Neural cell (in vitro differentiated cells): ENCODE measurements around the gene SEC22A. TPM values are rescaled to one million over a fixed set of nuclear protein-coding genes. Genes with fewer than 3 reads are reported as not detected.

Source experiments
- H2AFZ ChIP-seq: fragments of 200-600, 300-800 bp; sonication (generic), shearing (Covaris generic); 2 replicates; pipeline ENCODE4 v1.6.0; 2014; ENCODE audit warnings: low read depth, mild to moderate bottlenecking, antibody characterized with exemption, low read length, moderate library complexity
- H3F3A ChIP-seq: fragments of 200-600 bp; shearing (Covaris generic); 2 replicates; pipeline ENCODE4 v1.6.1; 2016; ENCODE audit warnings: mild to moderate bottlenecking, moderate library complexity, mixed read lengths, antibody characterized with exemption, low read length; ENCODE audit not compliant: insufficient read depth, poor library complexity, severe bottlenecking
- H3K27ac ChIP-seq: fragments of 200-600, 300-800 bp; sonication (generic), shearing (Covaris generic); 2 replicates; pipeline ENCODE4 v1.5.1; 2014; ENCODE audit warnings: mild to moderate bottlenecking, low read length, moderate library complexity
- H3K27me3 ChIP-seq: fragments of 300-800, 200-600 bp; sonication (generic), shearing (Covaris generic); 2 replicates; pipeline ENCODE4 v1.6.0; 2014; ENCODE audit warnings: mild to moderate bottlenecking, low read depth, low read length, moderate library complexity; ENCODE audit not compliant: insufficient read depth
- H3K36me3 ChIP-seq: fragments of 300-800, 200-600 bp; sonication (generic), shearing (Covaris generic); 2 replicates; pipeline ENCODE4 v1.5.1; 2014; ENCODE audit warnings: mild to moderate bottlenecking, antibody characterized with exemption, low read length, moderate library complexity; ENCODE audit not compliant: insufficient read depth
- H3K4me2 ChIP-seq: fragments of 300-800, 200-600 bp; sonication (generic), shearing (Covaris generic); 2 replicates; pipeline ENCODE4 v1.6.0; 2014; ENCODE audit warnings: mild to moderate bottlenecking, low read length
- H3K4me3 ChIP-seq: fragments of 300-800, 200-600 bp; sonication (generic), shearing (Covaris generic); 2 replicates; pipeline ENCODE4 v1.5.1; 2014; ENCODE audit warnings: mild to moderate bottlenecking, low read length, moderate library complexity
- H3K79me2 ChIP-seq: fragments of 200-600 bp; shearing (Covaris generic); replicated peaks from 2 replicates; pipeline ENCODE4 v1.6.0; 2014; ENCODE audit warnings: mild to moderate bottlenecking, low read length, moderate library complexity; ENCODE audit not compliant: insufficient read depth
- H3K9ac ChIP-seq: fragments of 300-800, 200-600 bp; sonication (generic), shearing (Covaris generic); 2 replicates; pipeline ENCODE4 v1.6.1; 2016; ENCODE audit warnings: mild to moderate bottlenecking, low read length, mixed read lengths
- H3K9me2 ChIP-seq: fragments of 200-600 bp; shearing (Covaris generic); 2 replicates; pipeline ENCODE4 v1.6.1; 2016; ENCODE audit warnings: mild to moderate bottlenecking, low read length, mixed read lengths; ENCODE audit not compliant: insufficient read depth
- H3K9me3 ChIP-seq: fragments of 200-600, 300-800 bp; sonication (generic), shearing (Covaris generic); 2 replicates; pipeline ENCODE4 v1.6.1; 2016; ENCODE audit warnings: mild to moderate bottlenecking, mixed run types, low read length, moderate library complexity, mixed read lengths
- H4K20me1 ChIP-seq: fragments of 200-600 bp; shearing (Covaris generic); 2 replicates; pipeline ENCODE4 v1.6.1; 2016; ENCODE audit warnings: mild to moderate bottlenecking, mixed run types; ENCODE audit not compliant: insufficient read depth
- EP300 ChIP-seq: fragments of 450-650 bp; conservative IDR thresholded peaks from 2 replicates; pipeline ENCODE4 v1.6.1; 2014; ENCODE audit warnings: antibody characterized with exemption, mild to moderate bottlenecking, moderate library complexity; ENCODE audit not compliant: poor library complexity, severe bottlenecking
- EZH2 ChIP-seq: fragments of 200-600, 300-800 bp; shearing (Covaris generic), sonication (generic); IDR thresholded peaks from 2 replicates; pipeline ENCODE4 v1.6.1; 2014; ENCODE audit warnings: antibody characterized with exemption, low read length, borderline replicate concordance, mild to moderate bottlenecking; ENCODE audit not compliant: insufficient read depth, poor library complexity, severe bottlenecking
- MXI1 ChIP-seq: fragments of 450-650 bp; conservative IDR thresholded peaks from 2 replicates; pipeline ENCODE4 v1.6.1; 2014; ENCODE audit warnings: antibody characterized with exemption, mild to moderate bottlenecking; ENCODE audit not compliant: poor library complexity, severe bottlenecking
- POLR2AphosphoS5 ChIP-seq: IDR thresholded peaks from 2 replicates; pipeline ENCODE4 v1.6.1; 2012
- RAD21 ChIP-seq: fragments of 450-650 bp; conservative IDR thresholded peaks from 2 replicates; pipeline ENCODE4 v1.6.1; 2014; ENCODE audit warnings: antibody characterized with exemption, mild to moderate bottlenecking, moderate library complexity
- SMC3 ChIP-seq: fragments of 450-650 bp; conservative IDR thresholded peaks from 2 replicates; pipeline ENCODE4 v1.6.1; 2014; ENCODE audit warnings: antibody characterized with exemption, mild to moderate bottlenecking, moderate library complexity; ENCODE audit not compliant: poor library complexity
- TAF1 ChIP-seq: IDR thresholded peaks from 2 replicates; pipeline ENCODE4 v1.6.1; 2012; ENCODE audit warnings: low read depth
- polyA plus RNA-seq: library from polyadenylated mRNA; depleted of rRNA; stranded (reverse); fragments of >200 nt; gene quantifications from 2 replicates; pipeline ENCODE4 v1.2.3, GENCODE V29; 2014
- TF ChIP-seq, protein P1 (sequence below): IDR thresholded peaks from 2 replicates; pipeline ENCODE4 v1.6.1; 2012; ENCODE audit warnings: borderline replicate concordance
- TF ChIP-seq, protein P2 (sequence below): fragments of 450-650 bp; IDR thresholded peaks from 2 replicates; pipeline ENCODE4 v1.5.1; 2014; ENCODE audit warnings: antibody characterized with exemption, mild to moderate bottlenecking, moderate library complexity; ENCODE audit not compliant: poor library complexity, severe bottlenecking

The SEC22A gene
- polyA plus RNA-seq, 1 donor from 2014 or later, result 44.0 TPM

GRCh38 chr3:123158330-123158729 is 43.4 kb upstream of the SEC22A start:
- Histone ChIP-seq H3K79me2 (no peaks in the 10 kb centered on the region), H3K9me3 (no peaks in the 10 kb centered on the region), H3K9ac (no peak overlapping the region), H3K27ac (no peak overlapping the region), H3K27me3 (no peaks in the 10 kb centered on the region), H3F3A (no peaks in the 10 kb centered on the region), H3K9me2 (no peaks in the 10 kb centered on the region), H3K36me3 (no peaks in the 10 kb centered on the region), H3K4me3 (no peak overlapping the region), H3K4me2 (no peak overlapping the region), H4K20me1 (no peaks in the 10 kb centered on the region), H2AFZ (no peak overlapping the region)
- TF ChIP-seq, protein P1, sequence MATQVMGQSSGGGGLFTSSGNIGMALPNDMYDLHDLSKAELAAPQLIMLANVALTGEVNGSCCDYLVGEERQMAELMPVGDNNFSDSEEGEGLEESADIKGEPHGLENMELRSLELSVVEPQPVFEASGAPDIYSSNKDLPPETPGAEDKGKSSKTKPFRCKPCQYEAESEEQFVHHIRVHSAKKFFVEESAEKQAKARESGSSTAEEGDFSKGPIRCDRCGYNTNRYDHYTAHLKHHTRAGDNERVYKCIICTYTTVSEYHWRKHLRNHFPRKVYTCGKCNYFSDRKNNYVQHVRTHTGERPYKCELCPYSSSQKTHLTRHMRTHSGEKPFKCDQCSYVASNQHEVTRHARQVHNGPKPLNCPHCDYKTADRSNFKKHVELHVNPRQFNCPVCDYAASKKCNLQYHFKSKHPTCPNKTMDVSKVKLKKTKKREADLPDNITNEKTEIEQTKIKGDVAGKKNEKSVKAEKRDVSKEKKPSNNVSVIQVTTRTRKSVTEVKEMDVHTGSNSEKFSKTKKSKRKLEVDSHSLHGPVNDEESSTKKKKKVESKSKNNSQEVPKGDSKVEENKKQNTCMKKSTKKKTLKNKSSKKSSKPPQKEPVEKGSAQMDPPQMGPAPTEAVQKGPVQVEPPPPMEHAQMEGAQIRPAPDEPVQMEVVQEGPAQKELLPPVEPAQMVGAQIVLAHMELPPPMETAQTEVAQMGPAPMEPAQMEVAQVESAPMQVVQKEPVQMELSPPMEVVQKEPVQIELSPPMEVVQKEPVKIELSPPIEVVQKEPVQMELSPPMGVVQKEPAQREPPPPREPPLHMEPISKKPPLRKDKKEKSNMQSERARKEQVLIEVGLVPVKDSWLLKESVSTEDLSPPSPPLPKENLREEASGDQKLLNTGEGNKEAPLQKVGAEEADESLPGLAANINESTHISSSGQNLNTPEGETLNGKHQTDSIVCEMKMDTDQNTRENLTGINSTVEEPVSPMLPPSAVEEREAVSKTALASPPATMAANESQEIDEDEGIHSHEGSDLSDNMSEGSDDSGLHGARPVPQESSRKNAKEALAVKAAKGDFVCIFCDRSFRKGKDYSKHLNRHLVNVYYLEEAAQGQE, result no peak
- TF ChIP-seq EZH2 (no peak), POLR2AphosphoS5 (no peak), RAD21 (no peak)
- TF ChIP-seq, protein P2, sequence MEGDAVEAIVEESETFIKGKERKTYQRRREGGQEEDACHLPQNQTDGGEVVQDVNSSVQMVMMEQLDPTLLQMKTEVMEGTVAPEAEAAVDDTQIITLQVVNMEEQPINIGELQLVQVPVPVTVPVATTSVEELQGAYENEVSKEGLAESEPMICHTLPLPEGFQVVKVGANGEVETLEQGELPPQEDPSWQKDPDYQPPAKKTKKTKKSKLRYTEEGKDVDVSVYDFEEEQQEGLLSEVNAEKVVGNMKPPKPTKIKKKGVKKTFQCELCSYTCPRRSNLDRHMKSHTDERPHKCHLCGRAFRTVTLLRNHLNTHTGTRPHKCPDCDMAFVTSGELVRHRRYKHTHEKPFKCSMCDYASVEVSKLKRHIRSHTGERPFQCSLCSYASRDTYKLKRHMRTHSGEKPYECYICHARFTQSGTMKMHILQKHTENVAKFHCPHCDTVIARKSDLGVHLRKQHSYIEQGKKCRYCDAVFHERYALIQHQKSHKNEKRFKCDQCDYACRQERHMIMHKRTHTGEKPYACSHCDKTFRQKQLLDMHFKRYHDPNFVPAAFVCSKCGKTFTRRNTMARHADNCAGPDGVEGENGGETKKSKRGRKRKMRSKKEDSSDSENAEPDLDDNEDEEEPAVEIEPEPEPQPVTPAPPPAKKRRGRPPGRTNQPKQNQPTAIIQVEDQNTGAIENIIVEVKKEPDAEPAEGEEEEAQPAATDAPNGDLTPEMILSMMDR, result no peak

DNA sequence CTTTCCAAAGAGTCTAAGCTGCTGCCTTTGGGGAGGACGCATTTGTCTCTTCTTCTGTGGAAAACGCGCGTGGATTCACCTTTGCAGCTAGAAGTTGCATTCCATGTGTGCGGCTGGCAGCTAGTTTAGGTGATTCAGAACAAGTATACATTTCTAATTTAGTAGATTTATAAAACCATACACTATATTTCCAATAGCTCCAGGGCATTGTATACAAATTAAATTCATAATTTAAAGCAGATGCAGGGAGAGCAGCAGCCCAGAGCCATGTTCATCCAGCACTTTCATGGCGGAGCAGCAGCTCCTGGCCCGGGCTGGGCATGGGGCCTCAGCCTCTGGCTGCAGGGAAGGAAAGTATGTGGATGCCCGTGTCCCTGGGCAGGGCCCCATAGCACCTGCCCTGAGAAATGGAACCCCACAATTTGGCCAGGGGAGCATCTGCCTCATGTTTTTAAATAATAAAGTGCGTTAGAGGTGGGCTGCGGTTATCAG is 42.8 kb upstream of the SEC22A start:
- TF ChIP-seq MXI1 (no peak), SMC3 (no peak), RAD21 (no peak), EP300 (no peak), POLR2AphosphoS5 (no peak), TAF1 (no peak)
- TF ChIP-seq, protein P1, result no peak
- TF ChIP-seq, protein P2, result no peak
- H3K27ac ChIP-seq, result no peak overlapping the region

More for the DNA sequence above, 42.8 kb upstream of the SEC22A start:
- Histone ChIP-seq H3K27me3 (no peaks in the 10 kb centered on the region), H3K79me2 (no peaks in the 10 kb centered on the region), H3K4me2 (no peak overlapping the region), H3K9me2 (no peaks in the 10 kb centered on the region), H3F3A (no peaks in the 10 kb centered on the region), H4K20me1 (no peaks in the 10 kb centered on the region), H2AFZ (no peak overlapping the region), H3K36me3 (no peaks in the 10 kb centered on the region), H3K4me3 (no peak overlapping the region), H3K9ac (no peak overlapping the region), H3K9me3 (no peaks in the 10 kb centered on the region)
